Neural progenitor cell (in vitro differentiated cells): ENCODE results near the gene ADAMTS14.

Experiments
- EZH2 ChIP-seq: fragments of 200-600 bp; sonication (generic); IDR thresholded peaks from 2 replicates; pipeline ENCODE4 v1.6.1; 2017; ENCODE audit warnings: antibody characterized with exemption, mild to moderate bottlenecking, moderate library complexity
- TF ChIP-seq, protein P1 (sequence below): fragments of 200-600 bp; sonication (generic); IDR thresholded peaks from 2 replicates; pipeline ENCODE4 v1.5.1; 2017; ENCODE audit warnings: antibody characterized with exemption, mild to moderate bottlenecking

GRCh38 chr10:70715853-70716795 lies 43.8 kb downstream of the ADAMTS14 start:
- TF ChIP-seq, protein P1, sequence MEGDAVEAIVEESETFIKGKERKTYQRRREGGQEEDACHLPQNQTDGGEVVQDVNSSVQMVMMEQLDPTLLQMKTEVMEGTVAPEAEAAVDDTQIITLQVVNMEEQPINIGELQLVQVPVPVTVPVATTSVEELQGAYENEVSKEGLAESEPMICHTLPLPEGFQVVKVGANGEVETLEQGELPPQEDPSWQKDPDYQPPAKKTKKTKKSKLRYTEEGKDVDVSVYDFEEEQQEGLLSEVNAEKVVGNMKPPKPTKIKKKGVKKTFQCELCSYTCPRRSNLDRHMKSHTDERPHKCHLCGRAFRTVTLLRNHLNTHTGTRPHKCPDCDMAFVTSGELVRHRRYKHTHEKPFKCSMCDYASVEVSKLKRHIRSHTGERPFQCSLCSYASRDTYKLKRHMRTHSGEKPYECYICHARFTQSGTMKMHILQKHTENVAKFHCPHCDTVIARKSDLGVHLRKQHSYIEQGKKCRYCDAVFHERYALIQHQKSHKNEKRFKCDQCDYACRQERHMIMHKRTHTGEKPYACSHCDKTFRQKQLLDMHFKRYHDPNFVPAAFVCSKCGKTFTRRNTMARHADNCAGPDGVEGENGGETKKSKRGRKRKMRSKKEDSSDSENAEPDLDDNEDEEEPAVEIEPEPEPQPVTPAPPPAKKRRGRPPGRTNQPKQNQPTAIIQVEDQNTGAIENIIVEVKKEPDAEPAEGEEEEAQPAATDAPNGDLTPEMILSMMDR: no peak
- no peak for TF ChIP-seq EZH2
